PC-9 (cell line): ENCODE results near the gene TFAP2B. TPM values are rescaled to one million over a fixed set of nuclear protein-coding genes. Genes with fewer than 3 reads are reported as not detected.

Experiments used
- BruUV-seq: library from RNA; stranded (reverse); fragments of 400-500 nt; replicated peaks from 2 replicates; lab custom pipeline; 2021; lab: Mats Ljungman, UMichigan
- CTCF ChIA-PET: fragments of 300-600 bp; sonication (Branson Sonifier 250); formaldehyde crosslinking; loops from one replicate; lab custom pipeline; 2022; ENCODE audit warnings: antibody characterized with exemption; lab: Charles Lee
- POLR2A ChIA-PET: fragments of 300-600 bp; sonication (Branson Sonifier 250); formaldehyde crosslinking; loops from one replicate; lab custom pipeline; 2022; ENCODE audit warnings: antibody characterized with exemption; ENCODE audit not compliant: unreplicated experiment; lab: Charles Lee
- DNase-seq, 2 experiments: peaks; one replicate each; pipeline versions ENCODE4 v3.0.0 to v3.0.0-alpha.2; 2015 to 2022; ENCODE audit warnings: mixed read lengths in 1 of 2
- H2AFZ ChIP-seq: fragments of 200-600 bp; sonication (generic); 2 replicates; pipeline ENCODE4 v1.8.1; 2017; ENCODE audit warnings: antibody characterized with exemption
- H3F3A ChIP-seq: fragments of 200-600 bp; sonication (generic); 2 replicates; pipeline ENCODE4 v1.8.1; 2017; ENCODE audit warnings: antibody characterized with exemption, mild to moderate bottlenecking, low read depth; ENCODE audit not compliant: insufficient read depth
- H3K27ac ChIP-seq: fragments of 200-600 bp; sonication (generic); 2 replicates; pipeline ENCODE4 v1.6.1; 2016; ENCODE audit warnings: mixed run types
- H3K27me3 ChIP-seq: fragments of 200-600 bp; sonication (generic); 2 replicates; pipeline ENCODE4 v1.6.1; 2016; ENCODE audit warnings: low read depth, mixed run types; ENCODE audit not compliant: insufficient read depth
- H3K36me3 ChIP-seq: fragments of 200-600 bp; sonication (generic); 2 replicates; pipeline ENCODE4 v1.6.1; 2016; ENCODE audit warnings: low read depth, mixed run types
- H3K4me1 ChIP-seq: fragments of 200-600 bp; sonication (generic); replicated peaks from 2 replicates; pipeline ENCODE4 v1.6.1; 2016; ENCODE audit warnings: mixed run types; ENCODE audit not compliant: insufficient read depth
- H3K4me2 ChIP-seq: fragments of 200-600 bp; sonication (generic); 2 replicates; pipeline ENCODE4 v1.6.1; 2017; ENCODE audit warnings: mixed run types
- H3K4me3 ChIP-seq: fragments of 200-600 bp; sonication (generic); 2 replicates; pipeline ENCODE4 v1.6.1; 2016; ENCODE audit warnings: mixed run types
- H3K79me2 ChIP-seq: fragments of 200-600 bp; sonication (generic); 2 replicates; pipeline ENCODE4 v1.6.1; 2017; ENCODE audit warnings: low read depth, mixed run types
- H3K9me2 ChIP-seq: fragments of 200-600 bp; sonication (generic); 2 replicates; pipeline ENCODE4 v1.8.1; 2017; ENCODE audit warnings: mild to moderate bottlenecking; ENCODE audit not compliant: insufficient read depth
- H3K9me3 ChIP-seq: fragments of 200-600 bp; sonication (generic); 2 replicates; pipeline ENCODE4 v1.8.1; 2016; ENCODE audit warnings: low read depth; ENCODE audit not compliant: insufficient read depth
- H4K20me1 ChIP-seq: fragments of 200-600 bp; sonication (generic); 2 replicates; pipeline ENCODE4 v1.8.1; 2017; ENCODE audit not compliant: insufficient read depth
- EZH2 ChIP-seq: fragments of 200-600 bp; sonication (generic); IDR thresholded peaks from 2 replicates; pipeline ENCODE4 v1.8.0; 2017; ENCODE audit warnings: antibody characterized with exemption, low read depth
- intact Hi-C: fragments of 100-400 bp; cut with micrococcal nuclease; formaldehyde crosslinking; loops from one replicate; pipeline ENCODE4 v1.10.0; 2022; ENCODE audit not compliant: unreplicated experiment
- total RNA-seq: library from RNA; stranded (reverse); gene quantifications from 2 replicates; pipeline ENCODE4 v1.2.3, GENCODE V29; 2021
- TF ChIP-seq, protein P1 (sequence below): fragments of 200-600 bp; sonication (generic); conservative IDR thresholded peaks from 2 replicates; pipeline ENCODE4 v1.6.1; 2017; ENCODE audit warnings: mixed run types, antibody characterized with exemption, mild to moderate bottlenecking, moderate library complexity

The TFAP2B gene
- total RNA-seq, 1 experiment from 2014 or later = not detected

DNA sequence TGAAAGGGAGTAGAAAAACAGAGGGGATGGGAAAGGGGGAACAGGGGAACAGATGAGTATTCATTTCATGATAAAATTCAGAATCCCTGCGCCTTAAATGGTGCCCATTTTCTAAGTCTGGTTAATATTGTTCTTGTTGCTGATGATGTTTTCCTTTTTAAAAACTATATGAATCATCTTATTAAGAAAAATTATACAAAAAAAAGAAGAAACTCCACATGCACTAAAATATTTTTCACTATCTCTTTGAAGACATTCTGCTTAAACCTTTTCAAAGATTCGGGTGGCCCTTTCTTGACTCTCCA, 1.1 kb upstream of the TFAP2B start:
- intact Hi-C loops = loop anchor here (2.0 to 10.0 kb wide), 3 partner anchors 727 to 1203 kb away; no protein-coding TSS in a partner anchor
- Histone ChIP-seq H3F3A (no peaks in the 10 kb centered on the region), H3K27me3 (peaks cover 14% of the 10 kb centered on the region; the same call in 1 of the 2 replicates), H3K9me2 (no peaks in the 10 kb centered on the region), H3K4me1 (no peaks in the 10 kb centered on the region), H4K20me1 (no peaks in the 10 kb centered on the region), H3K27ac (no peak overlapping the region), H3K9me3 (no peaks in the 10 kb centered on the region), H3K4me3 (no peak overlapping the region), H3K36me3 (no peaks in the 10 kb centered on the region), H3K4me2 (no peak overlapping the region), H2AFZ (0 out of 2 replicates have a peak overlapping the region, but pooled peaks have one; percentile 52), H3K79me2 (no peaks in the 10 kb centered on the region)
- DNase-seq = no peak
- no TSS peak for BruUV-seq
- POLR2A ChIA-PET = no interaction called here
- TF ChIP-seq EZH2 = no peak
- TF ChIP-seq, protein P1, sequence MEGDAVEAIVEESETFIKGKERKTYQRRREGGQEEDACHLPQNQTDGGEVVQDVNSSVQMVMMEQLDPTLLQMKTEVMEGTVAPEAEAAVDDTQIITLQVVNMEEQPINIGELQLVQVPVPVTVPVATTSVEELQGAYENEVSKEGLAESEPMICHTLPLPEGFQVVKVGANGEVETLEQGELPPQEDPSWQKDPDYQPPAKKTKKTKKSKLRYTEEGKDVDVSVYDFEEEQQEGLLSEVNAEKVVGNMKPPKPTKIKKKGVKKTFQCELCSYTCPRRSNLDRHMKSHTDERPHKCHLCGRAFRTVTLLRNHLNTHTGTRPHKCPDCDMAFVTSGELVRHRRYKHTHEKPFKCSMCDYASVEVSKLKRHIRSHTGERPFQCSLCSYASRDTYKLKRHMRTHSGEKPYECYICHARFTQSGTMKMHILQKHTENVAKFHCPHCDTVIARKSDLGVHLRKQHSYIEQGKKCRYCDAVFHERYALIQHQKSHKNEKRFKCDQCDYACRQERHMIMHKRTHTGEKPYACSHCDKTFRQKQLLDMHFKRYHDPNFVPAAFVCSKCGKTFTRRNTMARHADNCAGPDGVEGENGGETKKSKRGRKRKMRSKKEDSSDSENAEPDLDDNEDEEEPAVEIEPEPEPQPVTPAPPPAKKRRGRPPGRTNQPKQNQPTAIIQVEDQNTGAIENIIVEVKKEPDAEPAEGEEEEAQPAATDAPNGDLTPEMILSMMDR = no peak
- CTCF ChIA-PET = no interaction called here

DNA sequence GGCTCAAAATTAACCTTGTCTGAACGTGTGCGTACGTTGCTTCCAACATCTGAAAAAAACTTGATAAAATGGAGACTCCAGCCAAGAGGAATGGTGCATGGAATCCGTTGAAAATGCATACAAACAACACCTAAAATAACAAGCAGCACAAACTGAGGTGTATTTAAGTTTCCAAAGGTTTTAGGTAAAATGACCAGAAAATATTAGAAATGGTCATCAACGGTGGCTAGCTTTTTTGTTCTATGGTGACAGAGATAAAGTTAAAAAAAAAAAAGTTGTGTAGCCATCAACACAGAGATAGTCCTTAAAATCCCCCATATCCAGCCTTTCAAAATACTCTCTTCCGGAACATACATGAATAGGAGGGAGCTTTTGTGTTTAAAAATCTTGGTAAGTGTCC, 651 bp upstream of the TFAP2B start:
- Histone ChIP-seq H4K20me1 (no peaks in the 10 kb centered on the region), H2AFZ (0 out of 2 replicates have a peak overlapping the region, but pooled peaks have one; percentile 52), H3K27me3 (peaks cover 14% of the 10 kb centered on the region; the same call in 1 of the 2 replicates), H3K4me3 (no peak overlapping the region), H3F3A (no peaks in the 10 kb centered on the region), H3K9me2 (no peaks in the 10 kb centered on the region), H3K4me1 (no peaks in the 10 kb centered on the region), H3K4me2 (no peak overlapping the region), H3K9me3 (no peaks in the 10 kb centered on the region), H3K36me3 (no peaks in the 10 kb centered on the region), H3K79me2 (no peaks in the 10 kb centered on the region), H3K27ac (no peak overlapping the region)
- TF ChIP-seq, protein P1 = no peak
- no peak for TF ChIP-seq EZH2
- intact Hi-C loops = loop anchor here (10.0 kb wide), 2 partner anchors 727 to 937 kb away; no protein-coding TSS in a partner anchor
- POLR2A ChIA-PET = no interaction called here
- BruUV-seq = no TSS peak
- CTCF ChIA-PET = no interaction called here
- no peak for DNase-seq

DNA sequence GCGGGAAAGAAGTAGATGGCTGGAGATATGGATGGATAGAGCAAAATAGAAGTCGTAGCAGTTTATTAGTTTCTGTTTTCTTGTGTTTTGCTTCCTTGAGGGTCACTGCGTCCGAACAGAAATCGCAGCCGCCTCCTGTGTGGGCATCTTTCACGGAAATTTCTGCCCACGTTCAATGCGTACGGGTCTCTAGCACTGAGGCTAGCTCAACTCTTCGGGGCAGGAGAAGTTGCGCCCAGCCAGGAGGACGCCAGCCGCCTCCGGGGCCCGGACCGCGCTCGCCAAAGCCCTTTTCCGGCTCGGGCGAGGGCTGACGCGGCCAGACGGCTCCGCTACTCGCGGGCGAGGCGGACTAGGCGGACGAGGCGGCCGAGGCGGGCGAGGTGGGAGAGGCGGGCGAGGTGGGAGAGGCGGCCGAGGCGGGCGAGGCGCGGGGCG, 814 bp downstream of the TFAP2B start:
- no peak overlapping the region for H3K27ac ChIP-seq
- CTCF ChIA-PET = interaction anchor here (0.6 kb wide), 1 partner anchor 36 kb away, joined by 3 read pairs; no protein-coding TSS in a partner anchor
- DNase-seq = no peak

More for the DNA sequence above, 814 bp downstream of the TFAP2B start:
- POLR2A ChIA-PET = no interaction called here
- Histone ChIP-seq H3K4me2 (no peak overlapping the region), H3K9me3 (no peaks in the 10 kb centered on the region), H3K4me1 (no peaks in the 10 kb centered on the region), H3K27me3 (peaks cover 18% of the 10 kb centered on the region; the same call in 1 of the 2 replicates), H2AFZ (no peak overlapping the region), H4K20me1 (no peaks in the 10 kb centered on the region), H3K36me3 (no peaks in the 10 kb centered on the region), H3K79me2 (no peaks in the 10 kb centered on the region), H3K4me3 (no peak overlapping the region), H3K9me2 (no peaks in the 10 kb centered on the region), H3F3A (no peaks in the 10 kb centered on the region)
- TF ChIP-seq EZH2 = no peak
- TF ChIP-seq, protein P1 = no peak
- BruUV-seq = no TSS peak
- intact Hi-C loops = loop anchor here (10.0 kb wide), 2 partner anchors 725 to 935 kb away; no protein-coding TSS in a partner anchor
